Activated CD8-positive, alpha-beta memory T cell treated with anti-CD3 and anti-CD28 coated beads, Interleukin-2, amount 50 U/mL, for 24 hours (primary cell): ENCODE results near the gene TMEM185B.
"Not testable (repeated sequence)": the region's sequence is repeated elsewhere in the genome, so short reads cannot be mapped to it uniquely, and the experiment has no call there.

Experiments
- DNase-seq: peaks from one replicate; pipeline ENCODE4 v3.0.0-alpha.2; 2020; ENCODE audit errors: extremely low read depth

TMEM185B gene

DNA sequence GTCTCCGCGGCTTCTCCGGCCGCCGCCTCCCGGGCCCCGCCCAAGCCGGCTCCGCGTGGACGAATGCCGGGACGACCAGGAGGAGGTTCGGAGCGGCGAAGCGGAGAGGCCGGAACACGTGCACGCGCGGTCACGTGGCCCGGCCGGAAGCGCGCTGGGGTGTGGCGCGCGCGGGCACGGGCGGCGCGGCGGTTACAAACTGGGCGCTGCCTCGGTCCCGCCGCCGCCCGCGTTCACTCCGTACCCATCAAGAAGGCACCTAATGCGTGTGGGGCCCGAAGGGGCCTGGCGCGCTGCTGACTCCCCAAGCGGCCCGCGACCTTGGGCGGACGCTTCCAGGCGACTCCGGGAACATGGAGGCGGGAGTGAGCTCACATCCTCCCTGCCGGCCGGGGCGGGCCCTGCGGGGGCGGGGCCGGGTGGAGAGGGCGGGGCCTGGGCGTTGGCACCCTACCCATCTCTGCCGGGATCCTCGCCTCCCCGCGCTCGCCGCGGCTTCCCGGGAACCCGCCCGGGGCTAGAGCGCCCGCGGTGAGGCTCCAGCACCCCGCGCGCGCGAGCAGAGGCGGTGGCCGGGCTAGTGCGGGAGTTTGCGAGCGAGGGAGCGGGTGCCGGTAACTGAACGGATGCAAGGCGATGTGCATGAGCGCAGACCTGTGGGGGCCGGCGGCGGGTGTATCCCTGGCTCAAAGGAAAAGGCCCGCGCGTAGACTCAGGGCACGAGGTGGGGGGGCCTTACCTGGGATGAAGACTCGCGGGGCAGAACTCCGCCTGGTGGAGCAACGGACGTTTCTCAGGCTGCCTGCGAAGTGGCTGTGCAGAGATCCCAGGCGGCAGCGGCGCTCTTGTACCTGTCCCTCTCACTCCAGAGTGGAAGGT, at the start of gene TMEM185B:
Gene TMEM185B, minus strand, starts transcription at position 367 of the 879 bp plus-strand sequence. CDS start 424 bp downstream, outside the sequence.
- peak; percentile 64 for DNase-seq

DNA sequence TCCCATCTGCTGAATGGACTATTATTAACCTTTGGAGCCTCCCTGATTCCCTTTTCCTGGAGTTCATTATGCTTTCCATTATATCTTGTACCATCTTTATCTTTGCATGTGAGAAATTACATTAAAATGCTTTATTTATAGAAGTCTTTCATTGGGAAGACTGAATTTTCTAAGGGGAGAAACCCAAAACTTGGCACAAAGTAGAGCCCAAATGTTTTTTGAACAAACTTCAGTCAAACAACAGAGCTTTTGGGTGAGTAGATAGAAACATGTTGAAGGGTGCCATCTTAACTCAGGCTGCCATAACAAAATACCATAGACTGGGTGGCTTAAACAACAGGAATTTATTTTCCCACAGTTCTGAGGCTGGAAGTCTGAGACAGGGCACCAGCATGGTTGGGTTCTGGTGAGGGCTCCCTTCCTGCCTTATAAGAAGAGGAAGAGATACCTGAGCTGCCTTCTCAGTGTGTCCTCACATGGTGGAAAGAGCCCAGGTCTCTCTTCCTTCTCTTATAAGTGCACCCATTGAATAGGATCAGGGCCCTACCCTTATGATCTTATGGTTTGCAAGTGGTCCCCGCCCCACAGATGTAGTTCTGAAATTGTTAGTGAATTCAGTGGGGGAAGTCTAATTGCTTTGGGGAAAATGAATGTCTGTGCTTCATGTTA, 48.6 kb upstream of the TMEM185B start:
- DNase-seq, result no peak

DNA sequence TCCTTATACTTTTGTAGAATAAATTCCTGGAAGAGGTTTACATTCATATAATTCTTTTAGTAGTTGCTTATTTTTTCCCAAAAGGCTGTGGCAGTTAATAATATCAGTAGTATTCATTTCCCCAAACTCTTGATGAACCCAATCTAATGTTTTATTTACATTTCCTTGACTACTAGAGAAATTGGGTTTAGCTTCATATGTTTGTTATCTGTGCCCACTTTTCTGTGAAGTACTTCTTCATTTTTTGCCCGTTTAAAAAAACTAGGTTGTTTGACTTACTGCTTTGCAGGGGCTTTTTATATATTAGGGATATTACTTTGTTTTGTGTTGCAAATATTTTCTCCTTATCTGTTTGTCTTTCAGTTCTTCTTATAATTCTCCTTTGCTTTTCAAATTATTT, 46.6 kb upstream of the TMEM185B start:
- no peak for DNase-seq

- DNase-seq, result no peak
Observed at GRCh38 chr2:120269076-120269744, 46.0 kb upstream of the TMEM185B start.

GRCh38 chr2:120267348-120267747, 44.1 kb upstream of the TMEM185B start:
- no peak for DNase-seq

- no peak for DNase-seq
Observed at GRCh38 chr2:120265006-120265405, 41.8 kb upstream of the TMEM185B start.

DNA sequence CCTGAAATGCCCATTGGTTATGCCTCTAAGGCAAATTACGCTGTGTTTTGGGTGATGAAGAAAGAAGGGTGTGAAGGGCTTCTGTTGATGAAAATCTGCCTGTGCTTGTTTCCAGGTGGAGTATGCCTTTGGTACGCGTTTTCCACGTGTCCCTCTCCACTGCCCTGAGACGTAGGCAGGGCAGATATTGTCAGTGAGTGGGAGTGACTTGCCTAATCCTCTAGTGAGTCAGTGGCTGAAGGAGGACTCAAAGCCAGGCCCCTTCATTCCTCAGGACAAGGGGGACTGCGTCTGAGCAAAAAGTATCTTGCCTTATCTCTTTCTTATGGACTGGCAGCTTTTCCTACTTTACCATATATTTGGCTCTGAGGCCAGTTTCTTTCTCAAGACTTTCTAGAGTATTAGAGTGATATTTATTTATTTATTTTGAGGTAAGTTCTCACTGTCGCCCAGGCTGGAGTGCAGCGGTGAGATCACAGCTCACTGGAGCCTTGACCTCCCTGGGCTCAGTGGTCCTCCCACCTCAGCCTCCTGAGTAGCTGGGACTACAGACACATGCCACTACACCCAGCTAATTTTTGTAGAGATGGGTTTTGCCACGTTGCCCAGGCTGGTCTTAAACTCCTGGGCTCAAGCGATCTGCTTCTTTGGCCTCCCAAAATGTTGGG, 39.7 kb upstream of the TMEM185B start:
- no peak for DNase-seq

GRCh38 chr2:120262150-120262549, 39.0 kb upstream of the TMEM185B start:
- no peak for DNase-seq

DNA sequence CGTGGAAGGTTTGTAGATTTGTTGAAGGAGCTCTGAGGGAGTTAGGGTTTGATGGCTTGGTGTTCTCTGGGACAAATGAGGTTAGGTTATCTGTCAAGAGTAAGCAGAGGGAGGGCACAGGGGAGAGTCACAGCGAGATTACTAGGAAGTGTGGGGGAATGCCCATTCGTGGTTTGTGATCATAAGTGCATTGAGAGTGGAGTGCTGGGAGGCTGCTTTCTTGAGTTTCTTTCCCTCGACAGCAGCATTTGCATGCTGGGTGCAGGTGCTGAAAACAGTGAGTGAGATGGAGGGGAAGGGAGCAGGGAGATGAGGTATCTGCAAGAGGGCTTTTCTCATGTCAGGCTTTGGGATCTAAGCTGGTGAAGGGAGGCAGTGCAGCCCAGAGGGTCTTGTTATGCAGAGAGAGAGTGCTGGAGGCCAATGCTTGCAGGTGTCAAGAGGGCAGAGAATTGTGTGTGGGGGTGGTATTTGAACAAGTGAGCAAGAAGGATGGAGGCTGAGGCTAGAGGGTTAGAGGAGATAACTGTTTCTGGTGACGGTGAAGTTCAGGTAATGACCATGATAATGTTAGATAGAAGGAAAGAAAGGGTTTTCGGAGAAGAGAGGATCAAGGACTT, 38.3 kb upstream of the TMEM185B start:
- peak; percentile 23 for DNase-seq

DNA sequence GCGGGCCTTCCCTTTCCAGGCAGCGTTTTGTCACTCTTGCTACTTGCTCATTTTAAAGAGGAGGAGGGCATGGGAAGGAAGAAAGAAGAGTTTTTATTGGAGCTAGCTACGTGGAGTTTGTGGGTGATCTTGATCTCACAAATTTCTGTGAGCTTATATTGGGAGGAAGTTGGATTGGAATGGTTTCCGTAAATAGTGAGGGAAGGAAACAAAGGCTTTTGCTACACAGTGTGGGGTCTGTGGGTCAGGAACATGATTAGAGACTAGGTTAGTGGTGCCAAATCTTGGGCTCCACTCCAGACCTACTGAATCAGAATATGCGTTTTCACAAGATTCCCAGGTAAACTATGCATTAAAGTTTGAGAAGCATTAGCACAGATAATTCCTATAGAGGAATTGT, 37.5 kb upstream of the TMEM185B start:
- DNase-seq, result no peak

DNA sequence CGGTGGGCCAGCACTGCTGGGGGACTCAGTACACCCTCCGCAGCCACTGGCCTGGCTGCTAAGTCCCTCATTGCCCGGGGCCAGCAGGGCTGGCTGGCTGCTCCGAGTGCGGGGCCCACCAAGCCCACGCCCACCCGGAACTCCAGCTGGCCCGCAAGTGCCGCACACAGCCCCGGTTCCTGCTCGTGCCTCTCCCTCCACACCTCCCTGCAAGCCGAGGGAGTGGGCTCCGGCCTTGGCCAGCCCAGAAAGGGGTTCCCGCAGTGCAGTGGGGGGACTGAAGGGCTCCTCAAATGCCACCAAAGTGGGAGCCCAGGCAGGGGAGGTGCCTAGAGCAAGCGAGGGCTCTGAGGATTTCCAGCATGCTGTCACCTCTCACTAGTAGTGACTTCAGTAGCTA, 36.7 kb upstream of the TMEM185B start:
- DNase-seq, result not testable (repeated sequence)

- no peak for DNase-seq
Observed at GRCh38 chr2:120258196-120258595, 35.0 kb upstream of the TMEM185B start.

DNA sequence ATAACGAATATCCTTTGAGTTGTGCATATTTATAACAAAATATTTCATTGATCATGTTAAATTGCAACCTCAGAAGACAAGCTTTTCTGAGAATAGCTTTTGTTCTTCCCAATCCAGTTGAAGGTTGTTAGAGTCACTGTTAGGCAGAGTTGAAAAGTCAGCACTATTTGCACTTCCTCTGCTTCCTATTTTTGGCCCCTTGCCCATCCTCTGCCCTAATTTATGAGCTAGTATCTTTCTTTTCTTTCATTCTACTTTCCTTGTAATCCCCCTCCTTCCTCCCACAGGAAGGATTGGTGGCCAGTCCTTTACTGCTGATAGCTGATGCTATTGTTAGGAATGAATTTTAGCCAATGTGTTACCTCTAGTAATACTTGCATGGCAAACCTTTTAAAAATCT, 34.3 kb upstream of the TMEM185B start:
- DNase-seq, result no peak

- DNase-seq, result no peak
Observed at GRCh38 chr2:120256651-120257000, 33.4 kb upstream of the TMEM185B start.

GRCh38 chr2:120255986-120256650, 32.9 kb upstream of the TMEM185B start:
- DNase-seq, result no peak

- DNase-seq, result no peak
Observed at GRCh38 chr2:120255071-120255470, 31.9 kb upstream of the TMEM185B start.

DNA sequence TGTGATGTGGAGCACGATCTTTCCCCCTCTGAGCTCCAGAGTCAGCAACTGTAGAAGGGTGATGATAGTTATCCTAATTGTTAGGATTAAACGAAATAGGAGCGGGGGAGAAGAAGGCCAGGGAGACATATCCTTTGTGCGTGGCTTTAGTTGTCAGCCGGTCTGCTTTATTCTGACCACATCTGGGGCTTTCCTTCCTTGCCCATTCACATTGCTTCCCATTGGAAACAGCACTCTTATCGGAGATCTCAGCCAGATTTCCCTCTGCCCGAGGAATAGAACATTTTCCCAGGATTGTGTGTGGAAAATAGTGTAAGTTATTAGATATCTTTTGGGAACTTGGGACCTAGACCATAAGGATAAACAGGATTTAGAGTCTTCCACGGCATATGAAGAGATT, 31.0 kb upstream of the TMEM185B start:
- no peak for DNase-seq

GRCh38 chr2:120253021-120253882, 30.1 kb upstream of the TMEM185B start:
- DNase-seq, result no peak

DNA sequence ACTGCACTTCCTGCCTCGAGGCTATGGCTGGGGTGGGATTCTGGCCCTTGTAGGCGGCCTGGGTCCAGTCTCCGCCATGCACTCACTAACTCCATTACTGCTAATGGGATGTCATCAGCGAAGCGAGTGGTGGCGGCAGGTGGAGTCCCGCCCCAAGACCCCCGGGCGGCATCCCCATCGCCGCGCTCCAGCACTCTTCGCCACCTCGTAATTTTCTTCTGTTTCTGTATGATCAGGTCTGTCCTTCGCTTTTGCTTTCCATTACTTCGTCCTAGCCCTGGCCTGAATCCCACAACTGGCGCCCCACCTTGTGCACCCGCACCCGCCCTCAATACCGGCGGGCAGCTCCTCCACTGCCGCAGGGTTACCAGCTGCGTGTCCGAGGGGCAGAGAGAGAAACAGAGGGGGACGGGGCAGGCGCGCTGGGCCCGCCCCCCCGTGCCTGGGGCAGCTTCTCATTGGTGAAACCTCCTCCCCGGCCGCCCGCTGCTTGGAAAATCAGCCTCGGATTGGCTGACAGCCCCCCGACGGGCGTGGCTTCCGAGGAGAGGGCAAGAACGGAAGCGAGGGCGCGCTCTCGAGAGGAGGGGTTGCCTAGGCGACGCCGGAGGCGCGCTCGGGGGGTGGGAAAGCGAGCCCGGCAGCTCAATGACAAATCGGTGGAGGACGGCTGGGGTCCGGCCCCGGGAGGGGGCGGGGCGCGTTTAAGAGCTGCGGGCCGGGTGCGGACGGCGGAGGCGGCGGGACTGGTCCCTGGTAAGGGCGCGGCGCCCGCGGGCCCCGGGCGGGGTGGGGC, 29.2 kb upstream of the TMEM185B start, which contains the start of gene RALB:
Gene RALB, plus strand, starts transcription at position 628 of the 796 bp plus-strand sequence. CDS start 25,813 bp downstream, outside the sequence.
- peak; percentile 96 for DNase-seq
